Ovary (tissue), 3 donors: ENCODE data around the gene C19orf81.

Source experiments
- EP300 ChIP-seq: sonication (generic); formaldehyde crosslinking; IDR thresholded peaks from one replicate; pipeline ENCODE4 v1.6.1; 2017; ENCODE audit warnings: antibody characterized with exemption
- POLR2A ChIP-seq: fragments of 450-650 bp; IDR thresholded peaks from one replicate; pipeline ENCODE4 v1.6.1; 2017; ENCODE audit warnings: antibody characterized with exemption, mild to moderate bottlenecking, moderate library complexity
- TF ChIP-seq, protein P1 (sequence below), 3 donors: fragments of 450-650 bp in 2 of 3; fragments of 200-600 bp in 1 of 3; IDR thresholded peaks; one replicate each; pipeline versions ENCODE4 v1.5.1 to v1.8.0; 2016 to 2022; ENCODE audit warnings: antibody characterized with exemption in 3 of 3, mild to moderate bottlenecking in 1 of 3
- donor health status: DM: no; HTN: no; CAD: no.

DNA sequence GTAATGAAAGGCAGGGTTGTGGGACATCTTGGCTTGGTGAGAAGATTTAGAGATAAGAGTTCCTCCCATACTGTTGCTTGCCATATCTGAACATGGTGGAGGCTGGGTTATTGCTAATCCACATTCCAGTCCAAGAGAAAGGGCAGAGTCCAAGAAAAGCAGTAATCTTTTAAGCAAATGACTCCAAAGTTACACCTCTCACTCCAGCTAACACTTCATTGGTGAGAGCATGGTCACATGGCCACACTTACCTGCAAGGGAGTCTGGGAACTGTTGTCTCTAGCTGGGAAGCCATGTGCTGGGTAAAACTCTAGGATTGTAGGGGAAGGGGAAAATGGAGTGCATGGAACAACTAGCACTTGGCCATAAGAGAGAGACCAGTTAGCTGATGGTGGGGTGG lies 5.6 kb downstream of the C19orf81 start:
- no peak for TF ChIP-seq POLR2A
- no peak for TF ChIP-seq EP300
- TF ChIP-seq, protein P1, sequence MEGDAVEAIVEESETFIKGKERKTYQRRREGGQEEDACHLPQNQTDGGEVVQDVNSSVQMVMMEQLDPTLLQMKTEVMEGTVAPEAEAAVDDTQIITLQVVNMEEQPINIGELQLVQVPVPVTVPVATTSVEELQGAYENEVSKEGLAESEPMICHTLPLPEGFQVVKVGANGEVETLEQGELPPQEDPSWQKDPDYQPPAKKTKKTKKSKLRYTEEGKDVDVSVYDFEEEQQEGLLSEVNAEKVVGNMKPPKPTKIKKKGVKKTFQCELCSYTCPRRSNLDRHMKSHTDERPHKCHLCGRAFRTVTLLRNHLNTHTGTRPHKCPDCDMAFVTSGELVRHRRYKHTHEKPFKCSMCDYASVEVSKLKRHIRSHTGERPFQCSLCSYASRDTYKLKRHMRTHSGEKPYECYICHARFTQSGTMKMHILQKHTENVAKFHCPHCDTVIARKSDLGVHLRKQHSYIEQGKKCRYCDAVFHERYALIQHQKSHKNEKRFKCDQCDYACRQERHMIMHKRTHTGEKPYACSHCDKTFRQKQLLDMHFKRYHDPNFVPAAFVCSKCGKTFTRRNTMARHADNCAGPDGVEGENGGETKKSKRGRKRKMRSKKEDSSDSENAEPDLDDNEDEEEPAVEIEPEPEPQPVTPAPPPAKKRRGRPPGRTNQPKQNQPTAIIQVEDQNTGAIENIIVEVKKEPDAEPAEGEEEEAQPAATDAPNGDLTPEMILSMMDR (IDR thresholded peaks at IDR 0.05): no peak
